Neuronal stem cell (in vitro differentiated cells): ENCODE measurements around the gene CPT1C.

Experiments used
- DNase-seq: peaks from one replicate; pipeline ENCODE4 v3.0.0-alpha.2; 2013; ENCODE audit warnings: low spot score
- H2AFZ ChIP-seq: one replicate; pipeline ENCODE4 v1.6.1; 2013; ENCODE audit warnings: mild to moderate bottlenecking, low read length, inconsistent platforms
- H2AK5ac ChIP-seq: 2 replicates; pipeline ENCODE4 v1.6.1; 2013; ENCODE audit warnings: low read depth, mild to moderate bottlenecking, inconsistent platforms, low read length, moderate library complexity, mixed read lengths
- H2BK120ac ChIP-seq: 2 replicates; pipeline ENCODE4 v1.6.1; 2013; ENCODE audit warnings: low read depth, mild to moderate bottlenecking, inconsistent platforms, low read length, moderate library complexity, mixed read lengths
- H2BK12ac ChIP-seq: one replicate; pipeline ENCODE4 v1.6.1; 2013; ENCODE audit warnings: low read length, inconsistent platforms
- H2BK15ac ChIP-seq: 2 replicates; pipeline ENCODE4 v1.6.1; 2013; ENCODE audit warnings: mild to moderate bottlenecking, low read length, inconsistent platforms, mixed read lengths
- H2BK5ac ChIP-seq: one replicate; pipeline ENCODE4 v1.6.1; 2013; ENCODE audit warnings: inconsistent platforms, mild to moderate bottlenecking, low read length, moderate library complexity
- H3K14ac ChIP-seq: one replicate; pipeline ENCODE4 v1.6.1; 2013; ENCODE audit warnings: low read length, inconsistent platforms
- H3K18ac ChIP-seq: 2 replicates; pipeline ENCODE4 v1.6.1; 2013; ENCODE audit warnings: low read length, inconsistent platforms
- H3K23ac ChIP-seq: 2 replicates; pipeline ENCODE4 v1.6.1; 2013; ENCODE audit warnings: low read depth, mild to moderate bottlenecking, mixed read lengths, low read length, inconsistent platforms; ENCODE audit not compliant: poor library complexity
- H3K27ac ChIP-seq: replicated peaks from 3 replicates; pipeline ENCODE4 v1.5.1; 2013; ENCODE audit warnings: low read length, inconsistent platforms
- H3K27me3 ChIP-seq, 3 experiments: 2 replicates each; pipeline ENCODE4 v1.6.1; 2013; ENCODE audit warnings: low read length in 3 of 3, mild to moderate bottlenecking in 2 of 3, inconsistent platforms in 1 of 3, low read depth in 1 of 3, mixed read lengths in 1 of 3, moderate library complexity in 1 of 3; ENCODE audit not compliant: control insufficient read depth in 3 of 3, insufficient read depth in 3 of 3
- H3K36me3 ChIP-seq, 2 donors: replicated peaks in 1 of 2; 2 replicates each; pipeline ENCODE4 v1.6.1; 2013; ENCODE audit warnings: low read length in 2 of 2; ENCODE audit not compliant: control insufficient read depth in 2 of 2, insufficient read depth in 2 of 2
- H3K4ac ChIP-seq: 2 replicates; pipeline ENCODE4 v1.6.1; 2013; ENCODE audit warnings: inconsistent platforms, mild to moderate bottlenecking, low read length, moderate library complexity
- H3K4me1 ChIP-seq, 2 donors: 1 replicate in 1 of 2; 2 replicates in 1 of 2; pipeline ENCODE4 v1.6.1; 2013; ENCODE audit warnings: low read length in 2 of 2, low read depth in 1 of 2; ENCODE audit not compliant: control insufficient read depth in 2 of 2, insufficient read depth in 1 of 2
- H3K4me2 ChIP-seq: one replicate; pipeline ENCODE4 v1.6.1; 2013; ENCODE audit warnings: mild to moderate bottlenecking, low read length, inconsistent platforms; ENCODE audit not compliant: insufficient read depth, poor library complexity, severe bottlenecking
- H3K4me3 ChIP-seq, 2 donors: 2 replicates each; pipeline ENCODE4 v1.5.1; 2013; ENCODE audit warnings: low read length in 2 of 2, mild to moderate bottlenecking in 2 of 2, inconsistent platforms in 1 of 2, moderate library complexity in 1 of 2
- H3K79me1 ChIP-seq: one replicate; pipeline ENCODE4 v1.6.1; 2013; ENCODE audit warnings: low read depth, mild to moderate bottlenecking, inconsistent platforms, low read length, moderate library complexity
- H3K9ac ChIP-seq: one replicate; pipeline ENCODE4 v1.6.1; 2013; ENCODE audit warnings: mild to moderate bottlenecking, low read depth, low read length, inconsistent platforms; ENCODE audit not compliant: poor library complexity
- H3K9me3 ChIP-seq, 2 donors: replicated peaks in 1 of 2; 2 replicates each; pipeline versions ENCODE3 to v1.6.1; 2013; ENCODE audit warnings: low read length in 2 of 2, mild to moderate bottlenecking in 2 of 2, inconsistent platforms in 1 of 2, low read depth in 1 of 2, mixed read lengths in 1 of 2, moderate library complexity in 1 of 2; ENCODE audit not compliant: control insufficient read depth in 2 of 2, insufficient read depth in 1 of 2
- H4K8ac ChIP-seq: one replicate; pipeline ENCODE4 v1.6.1; 2013; ENCODE audit warnings: low read depth, mild to moderate bottlenecking, inconsistent platforms, low read length, moderate library complexity
- H4K91ac ChIP-seq: one replicate; pipeline ENCODE4 v1.6.1; 2013; ENCODE audit warnings: low read length, low read depth, mild to moderate bottlenecking, inconsistent platforms; ENCODE audit not compliant: poor library complexity
- WGBS, 2 donors: extraction: QIAGEN DNeasy Blood & Tissue Kit; methylation state at CpG; one replicate each; pipeline ENCODE4 v1.1.7; 2013; ENCODE audit warnings: missing lambda C conversion rate in 2 of 2, mixed read lengths in 1 of 2; ENCODE audit not compliant: insufficient read length in 2 of 2, insufficient replicate concordance in 1 of 2; ENCODE audit errors: extremely low coverage in 2 of 2; 5-methylcytosine and 5-hydroxymethylcytosine counted together

Gene CPT1C

GRCh38 chr19:49672131-49672919 lies 18.6 kb upstream of the CPT1C start:
- H4K91ac ChIP-seq = no peak overlapping the region
- H3K4me2 ChIP-seq = peak overlapping the region; percentile 53
- H3K9ac ChIP-seq = peak overlapping the region; percentile 84
- no peak overlapping the region for H2BK5ac ChIP-seq
- H3K4me1 ChIP-seq = peaks cover 0 to 6% of the 10 kb centered on the region in 2 donors
- no peak for DNase-seq
- peak overlapping the region; percentile 88 for H2AFZ ChIP-seq
- no peaks in the 10 kb centered on the region for H3K9me3 ChIP-seq
- peak overlapping the region; percentile 52 for H3K27ac ChIP-seq
- no peak overlapping the region for H2BK12ac ChIP-seq
- H3K23ac ChIP-seq = no peak overlapping the region
- peaks cover 3% of the 10 kb centered on the region for H3K79me1 ChIP-seq
- H3K4me3 ChIP-seq = peak overlapping the region in 1 of 2 donors; percentile 30
- peak overlapping the region; percentile 50 for H3K18ac ChIP-seq
- no peak overlapping the region for H2BK15ac ChIP-seq
- H3K36me3 ChIP-seq = peaks cover 14 to 38% of the 10 kb centered on the region in 2 donors
- no peaks in the 10 kb centered on the region for H3K27me3 ChIP-seq
- H2AK5ac ChIP-seq = no peak overlapping the region
- H3K4ac ChIP-seq = no peak overlapping the region
- no peak overlapping the region for H4K8ac ChIP-seq
- no CpG with 5 or more reads among the region's 28 CpGs for WGBS, 2 donors
- H3K14ac ChIP-seq = no peak overlapping the region
- no peak overlapping the region for H2BK120ac ChIP-seq

GRCh38 chr19:49676136-49676783 lies 14.7 kb upstream of the CPT1C start:
- H3K79me1 ChIP-seq = peaks cover 6% of the 10 kb centered on the region
- peak overlapping the region; percentile 92 for H3K18ac ChIP-seq
- WGBS, 2 donors = no CpG with 5 or more reads among the region's 27 CpGs
- DNase-seq = peak; percentile 96
- H3K9me3 ChIP-seq = no peaks in the 10 kb centered on the region
- peak overlapping the region; percentile 92 for H2AK5ac ChIP-seq
- peaks cover 17 to 26% of the 10 kb centered on the region in 2 donors for H3K4me1 ChIP-seq
- H2BK5ac ChIP-seq = no peak overlapping the region
- H2BK120ac ChIP-seq = no peak overlapping the region
- H2BK12ac ChIP-seq = no peak overlapping the region
- peak overlapping the region; percentile 47 for H3K4me2 ChIP-seq
- peak overlapping the region; percentile 78 for H3K9ac ChIP-seq
- peaks cover 10 to 28% of the 10 kb centered on the region in 2 donors for H3K36me3 ChIP-seq
- peak overlapping the region; percentile 90 for H2AFZ ChIP-seq
- peak overlapping the region; percentile 98 for H3K27ac ChIP-seq
- no peak overlapping the region for H2BK15ac ChIP-seq
- H3K4ac ChIP-seq = no peak overlapping the region
- H3K4me3 ChIP-seq = peak overlapping the region; percentile 47 to 76
- H4K91ac ChIP-seq = peak overlapping the region; percentile 44
- no peaks in the 10 kb centered on the region for H3K27me3 ChIP-seq
- peak overlapping the region; percentile 66 for H3K23ac ChIP-seq
- H4K8ac ChIP-seq = no peak overlapping the region
- H3K14ac ChIP-seq = no peak overlapping the region

DNA sequence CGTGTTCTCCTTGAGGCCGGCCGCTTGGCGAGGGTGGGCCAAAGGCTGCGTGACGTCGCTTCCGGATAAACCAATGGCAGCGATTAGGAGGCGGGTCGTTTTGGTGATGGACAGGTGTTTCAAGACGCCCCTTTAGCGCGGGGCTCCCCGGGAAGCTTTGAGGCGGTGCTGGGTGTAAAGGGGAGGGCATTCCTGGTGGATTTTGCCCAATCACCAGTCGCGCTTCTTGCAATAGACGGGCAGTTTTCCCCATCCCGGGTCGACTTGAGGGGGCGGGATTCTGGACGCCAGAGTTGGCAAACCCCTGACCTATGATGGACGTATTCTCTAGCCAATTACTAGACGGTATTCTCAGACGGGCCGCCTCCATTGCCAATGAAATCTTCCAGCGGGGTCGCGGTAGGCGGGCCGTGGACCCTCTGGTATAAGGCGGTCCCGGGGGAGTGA lies 14.1 kb upstream of the CPT1C start:
- peak; percentile 100 for DNase-seq
- Histone ChIP-seq H3K14ac (no peak overlapping the region), H4K8ac (no peak overlapping the region), H2BK120ac (peak overlapping the region; percentile 87), H2BK12ac (no peak overlapping the region), H3K4me1 (peaks cover 17 to 25% of the 10 kb centered on the region in 2 donors), H3K4ac (no peak overlapping the region), H4K91ac (peak overlapping the region; percentile 94), H2BK5ac (peak overlapping the region; percentile 99), H3K79me1 (peaks cover 10% of the 10 kb centered on the region), H3K9me3 (no peaks in the 10 kb centered on the region), H3K9ac (peak overlapping the region; percentile 97), H3K36me3 (peaks cover 9 to 30% of the 10 kb centered on the region in 2 donors), H2AK5ac (peak overlapping the region; percentile 100), H3K27me3 (no peaks in the 10 kb centered on the region), H3K18ac (peak overlapping the region; percentile 100), H3K27ac (peak overlapping the region; percentile 97), H2AFZ (peak overlapping the region; percentile 81), H3K4me3 (peak overlapping the region; percentile 98 to 99), H2BK15ac (no peak overlapping the region), H3K4me2 (no peak overlapping the region), H3K23ac (peak overlapping the region; percentile 99)
- WGBS, 2 donors = no CpG with 5 or more reads among the region's 34 CpGs
